ENCODE data around the gene HOXA5.

The HOXA5 gene

DNA sequence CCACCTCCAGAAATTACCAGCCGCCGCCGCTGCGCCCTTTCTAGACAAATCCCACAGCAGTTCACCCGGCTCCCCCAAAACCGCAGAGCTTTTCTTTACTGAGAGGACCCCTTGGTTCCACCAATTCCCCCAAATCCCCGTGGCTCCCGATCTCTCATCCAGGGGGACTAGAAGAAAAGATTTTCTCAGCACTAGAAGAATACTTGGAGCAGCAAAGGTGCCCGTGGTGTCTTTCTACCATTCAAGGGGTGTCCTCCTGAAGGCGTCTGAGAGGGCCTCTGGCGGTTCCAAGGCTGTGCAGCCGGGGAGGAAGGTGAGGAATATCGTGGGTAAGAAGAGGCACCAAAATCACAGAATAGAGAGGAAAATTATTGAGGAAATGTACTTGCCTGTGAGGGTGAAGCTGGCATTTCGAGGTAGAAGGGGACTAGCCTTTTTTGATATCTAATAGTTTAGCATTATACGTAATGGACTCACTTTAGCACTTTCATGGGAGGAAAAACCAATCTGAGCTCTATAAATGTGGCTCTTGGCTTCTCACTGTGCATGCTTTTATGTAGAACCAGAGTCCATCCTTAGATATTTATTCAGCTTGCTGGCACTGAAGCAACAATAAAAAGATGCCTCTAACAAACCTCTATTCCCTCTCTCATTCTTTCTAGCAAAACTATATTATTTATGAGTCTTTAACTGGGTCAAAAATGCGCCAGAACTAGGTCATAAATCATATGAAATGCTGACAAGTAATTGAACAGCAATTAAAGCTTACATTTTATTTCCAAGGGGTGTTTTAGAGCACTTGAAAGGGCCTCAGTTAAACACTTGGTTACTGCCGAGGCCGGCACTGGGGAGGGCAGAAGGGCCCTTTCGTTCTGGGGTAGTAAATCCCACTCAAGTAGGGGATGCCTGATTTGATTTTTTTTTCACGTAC, 27.2 kb downstream of the HOXA5 start:
- no peak for DNase-seq

DNA sequence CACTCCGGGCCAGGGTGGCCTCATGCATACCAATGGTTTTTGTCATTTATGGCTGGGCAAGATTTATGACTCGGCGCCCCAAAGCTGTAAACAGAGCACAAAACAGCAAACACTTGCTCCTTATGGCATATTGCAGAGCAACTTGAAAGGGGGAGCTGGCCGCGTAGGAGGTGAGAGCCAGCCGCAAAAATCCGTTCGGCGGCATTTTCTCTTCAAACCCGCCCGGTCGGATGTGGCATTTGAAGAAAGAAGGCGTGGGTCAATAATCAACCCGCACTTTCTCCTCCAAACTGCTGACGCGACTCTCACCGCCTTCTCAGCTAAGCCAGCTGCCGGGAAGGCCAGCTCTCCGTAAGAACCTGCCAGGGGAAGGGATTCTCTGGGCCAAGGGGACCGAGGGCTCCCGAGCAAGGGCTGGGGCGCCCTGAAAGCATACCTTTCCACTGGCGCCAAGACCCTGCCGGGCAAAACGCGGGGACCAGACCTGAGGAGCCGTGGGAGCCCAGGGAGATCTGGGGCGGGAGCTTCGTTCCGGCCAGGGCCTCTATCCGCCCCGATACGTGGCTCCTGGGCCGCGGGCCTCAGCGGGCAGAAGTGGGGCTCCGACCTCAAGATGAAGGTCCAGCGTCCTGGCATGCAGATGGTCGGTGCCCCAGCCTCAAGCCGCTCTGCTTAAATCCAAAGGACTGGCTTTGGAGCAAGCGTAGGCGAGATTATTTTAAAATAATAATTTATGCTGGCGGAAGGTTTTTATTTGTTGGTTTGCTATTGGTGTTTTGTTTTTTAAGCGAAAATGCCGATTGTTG, 28.1 kb downstream of the HOXA5 start:
- no peak for DNase-seq

- DNase-seq = no peak
These were observed 28.6 kb downstream of the HOXA5 start for GRCh38 chr7:27114881-27115220.

- DNase-seq = no peak
These were observed 29.3 kb downstream of the HOXA5 start for GRCh38 chr7:27113991-27114769.

DNA sequence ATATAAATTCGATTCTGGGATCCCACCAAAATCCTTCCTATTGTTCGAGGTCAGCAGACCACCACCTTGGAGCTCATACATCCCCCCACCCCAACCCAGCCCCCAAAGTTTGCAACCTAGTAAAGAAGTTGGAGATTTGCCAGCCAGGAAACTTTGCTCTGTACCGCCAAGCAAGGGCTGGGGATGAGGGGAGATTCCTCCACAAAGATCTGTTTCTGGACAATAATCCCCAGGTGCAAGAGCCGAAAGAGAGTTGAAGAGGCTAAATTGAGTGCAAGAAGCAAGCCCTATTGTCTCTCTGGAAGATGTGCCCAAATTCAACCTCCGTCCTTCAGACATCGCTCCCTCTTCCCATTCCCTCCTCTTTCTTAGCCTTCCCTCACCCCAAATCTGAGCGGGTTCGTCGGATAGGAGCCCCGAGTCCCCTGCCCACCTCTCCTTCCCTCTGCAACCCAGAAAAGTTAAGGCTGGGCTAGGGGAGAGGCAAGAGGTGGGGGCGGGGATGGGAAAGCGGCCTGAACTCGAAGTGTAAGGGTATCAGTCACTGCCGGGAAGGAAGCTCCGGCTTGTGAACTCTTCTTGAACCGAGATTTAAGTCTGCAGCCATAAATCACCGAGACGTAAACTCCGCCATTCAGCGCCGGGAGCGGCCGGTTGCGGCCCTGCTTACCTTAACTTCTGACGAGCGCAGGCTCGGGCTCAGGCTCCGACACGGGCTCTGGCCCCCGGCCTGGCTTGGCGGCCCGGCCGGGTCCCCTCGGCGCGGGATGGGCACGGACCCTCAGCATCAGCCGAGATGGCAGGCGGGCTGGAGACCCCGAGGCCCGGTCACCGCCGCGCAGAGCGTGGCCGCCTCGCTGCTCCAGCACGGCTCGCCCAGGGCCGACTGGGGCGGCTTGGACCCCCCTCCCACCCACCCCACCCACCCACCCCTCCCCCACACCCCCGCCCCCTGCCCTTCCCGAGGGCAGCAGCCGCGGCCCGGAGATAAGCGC, 30.2 kb downstream of the HOXA5 start:
- peak; percentile 35 for DNase-seq

DNA sequence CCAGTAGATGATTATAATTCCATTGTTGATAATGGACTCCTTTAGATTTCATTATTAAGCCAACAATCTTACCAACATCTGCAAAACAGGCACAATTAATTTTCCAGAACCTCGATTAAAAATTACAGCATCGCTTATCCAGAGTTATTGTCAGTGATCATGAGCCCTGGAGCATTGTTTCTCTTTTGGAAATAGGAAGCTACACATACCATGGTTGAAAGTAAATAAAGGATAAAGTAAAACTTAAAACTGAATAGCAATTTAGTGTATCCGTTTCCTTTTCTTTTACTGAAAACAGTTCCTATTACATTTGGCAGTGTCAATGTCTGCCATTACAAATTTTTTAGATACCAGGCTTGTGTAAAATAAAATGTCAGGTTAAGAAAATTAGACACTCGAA, 31.1 kb downstream of the HOXA5 start:
- no peak for DNase-seq

- no peak for DNase-seq
These were observed 31.7 kb downstream of the HOXA5 start for GRCh38 chr7:27111751-27112277.

DNA sequence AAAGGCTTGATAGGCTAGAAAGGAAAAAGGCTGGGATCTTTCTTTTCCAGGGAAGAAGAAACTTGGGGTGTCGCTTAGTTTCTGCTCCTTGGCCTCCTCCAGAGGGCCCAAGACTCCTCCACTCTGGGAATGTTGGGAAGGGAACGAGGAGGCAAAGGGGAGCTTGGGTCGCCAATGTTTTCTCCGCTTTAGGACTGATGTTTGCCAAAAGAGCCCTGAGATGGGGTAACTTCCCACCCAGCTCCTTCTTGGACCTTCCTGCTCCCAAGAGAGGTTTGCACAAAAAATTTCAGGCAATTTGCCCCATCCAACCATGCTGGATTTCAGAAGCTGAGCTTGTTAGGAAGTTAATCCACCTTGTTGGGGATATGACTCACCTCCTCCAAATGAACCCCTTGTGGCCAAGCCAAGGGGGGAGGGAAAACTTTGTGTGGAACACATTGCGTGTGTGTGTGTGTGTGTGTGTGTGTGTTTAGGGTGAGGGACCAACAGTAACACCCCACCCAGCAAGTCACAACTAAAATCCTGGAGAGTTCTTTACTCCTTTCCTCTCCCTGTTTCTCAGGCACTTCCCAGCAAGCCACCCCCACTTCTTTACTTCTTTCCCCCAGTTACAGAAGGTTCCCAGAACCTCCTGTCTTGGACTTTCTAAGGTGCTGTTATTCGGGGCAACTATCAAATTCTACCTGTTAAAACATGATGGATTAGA, 32.3 kb downstream of the HOXA5 start:
- DNase-seq = no peak

GRCh38 chr7:27110186-27111031, 33.1 kb downstream of the HOXA5 start:
- peak; percentile 25 for DNase-seq

GRCh38 chr7:27109466-27110185, 33.9 kb downstream of the HOXA5 start:
- no peak for DNase-seq

DNA sequence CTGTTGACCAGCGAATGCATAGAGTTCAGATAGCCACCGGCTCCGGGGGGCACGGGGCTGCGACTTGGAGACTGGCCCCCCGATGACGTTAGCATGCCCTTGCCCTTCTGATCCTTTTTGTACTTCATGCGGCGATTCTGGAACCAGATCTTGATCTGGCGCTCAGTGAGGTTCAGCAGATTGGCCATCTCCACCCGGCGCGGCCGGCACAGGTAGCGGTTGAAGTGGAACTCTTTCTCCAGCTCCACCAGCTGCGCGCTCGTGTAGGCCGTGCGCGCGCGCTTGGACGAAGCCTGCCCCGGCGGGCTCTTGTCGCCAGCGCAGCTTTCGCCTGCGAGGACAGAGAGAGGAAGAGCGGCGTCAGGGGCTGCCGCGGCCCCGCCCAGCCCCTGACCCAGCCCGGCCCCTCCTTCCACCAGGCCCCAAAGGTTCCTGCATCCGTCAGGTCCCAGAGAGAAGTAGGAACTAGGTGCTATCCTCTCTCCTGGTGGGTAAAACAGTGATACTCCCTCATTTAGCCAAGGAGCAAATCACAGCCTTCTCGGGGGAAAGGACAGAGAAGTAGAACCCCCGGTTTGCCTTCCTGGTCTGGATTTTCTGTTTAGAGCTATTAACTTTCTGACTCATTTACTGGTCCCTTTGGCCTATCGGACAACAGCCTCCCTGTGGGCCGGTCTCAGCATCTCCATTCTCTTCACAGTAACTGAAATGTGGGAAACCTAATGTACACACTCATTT, 34.9 kb downstream of the HOXA5 start:
- DNase-seq = no peak

DNA sequence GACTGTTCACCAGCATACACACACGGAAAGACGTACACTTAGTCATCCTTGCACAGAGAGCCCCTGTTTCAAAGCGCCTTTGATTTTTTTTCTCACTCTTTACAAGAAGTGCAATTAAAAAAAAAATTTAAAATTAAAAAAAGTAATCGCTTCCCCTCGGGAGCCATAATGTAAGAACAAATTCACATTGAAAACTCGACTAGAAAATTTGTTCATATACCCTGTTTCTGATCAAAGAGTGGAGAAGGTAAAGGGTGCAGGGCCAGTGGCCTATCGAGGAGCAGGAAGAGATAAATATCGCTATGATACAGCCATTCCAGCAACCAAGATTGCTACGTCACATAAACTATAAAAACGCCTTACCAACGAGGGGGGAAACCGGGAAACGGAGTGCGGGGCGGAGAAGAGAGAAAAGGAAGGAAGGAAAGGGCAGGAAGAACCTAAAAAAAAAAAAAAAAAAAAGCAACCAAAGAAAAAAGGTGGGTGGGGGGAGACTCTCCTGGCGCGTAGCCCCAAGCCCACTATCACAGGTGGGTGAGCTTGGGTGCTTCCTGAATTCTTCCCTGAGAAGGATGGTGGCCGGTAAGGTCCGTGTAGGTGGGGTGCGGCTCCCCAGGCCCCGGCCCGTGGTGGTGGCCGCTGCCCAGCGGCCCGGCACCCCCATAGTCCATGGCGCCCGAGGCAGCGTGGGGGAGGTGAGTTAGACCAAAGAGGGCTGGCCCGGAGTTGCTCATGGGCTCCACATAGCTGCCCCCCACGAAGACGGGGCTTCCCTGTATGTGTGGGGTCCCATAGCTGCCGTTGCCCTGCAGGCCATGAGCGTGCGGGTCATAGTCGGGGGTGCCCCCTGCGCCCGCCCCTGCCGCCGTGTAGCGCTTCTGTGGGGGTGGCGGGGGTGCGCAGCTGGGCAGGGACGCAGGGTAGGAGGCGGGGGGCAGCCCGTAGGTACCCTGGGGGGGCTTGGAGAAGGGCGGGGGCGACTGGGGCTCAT, 35.8 kb downstream of the HOXA5 start:
- no peak for DNase-seq

GRCh38 chr7:27106901-27107240, 36.6 kb downstream of the HOXA5 start:
- DNase-seq = no peak

DNA sequence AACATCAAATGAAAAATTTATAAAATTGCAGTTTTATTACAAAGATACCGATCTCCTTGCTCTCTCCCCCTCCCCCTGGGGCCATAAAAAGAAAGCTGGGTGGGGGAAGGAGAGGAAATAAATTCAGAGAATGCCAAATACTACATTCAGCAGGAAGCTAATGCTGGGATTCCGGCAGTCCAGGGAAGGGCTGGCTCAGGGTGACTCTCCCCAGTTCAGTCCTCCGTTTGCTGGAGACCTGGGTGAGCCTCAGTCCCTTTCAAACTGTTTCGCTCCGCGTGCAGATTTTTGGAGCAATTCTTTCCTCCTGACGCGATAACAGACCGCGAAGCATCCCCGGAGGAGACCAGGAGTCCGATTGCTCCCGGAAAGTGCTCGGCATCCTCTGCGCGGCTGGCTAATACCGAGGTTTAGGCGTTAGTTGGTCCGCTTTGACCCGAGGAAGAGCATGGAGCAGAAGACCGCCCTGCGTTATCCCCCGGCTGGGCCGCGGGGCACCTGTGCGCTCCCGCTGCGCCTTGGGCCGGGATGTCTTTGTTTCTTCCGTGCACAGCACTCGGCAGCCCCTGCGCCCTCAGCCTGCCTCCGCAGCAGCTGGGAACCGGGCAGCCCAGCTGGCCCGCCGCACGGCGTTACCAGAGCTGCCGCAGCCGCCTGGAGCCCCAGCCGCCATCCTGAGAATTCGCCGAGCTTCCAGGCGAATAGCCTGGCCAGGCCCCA, 37.1 kb downstream of the HOXA5 start:
- no peak for DNase-seq

GRCh38 chr7:27105301-27106031, 38.0 kb downstream of the HOXA5 start:
- DNase-seq = no peak
